HG03175 (cell line): ENCODE data around the gene STAT4.

Experiments used
- ATAC-seq: cut with Tn5 transposase; IDR thresholded peaks from one replicate; pipeline ENCODE4 v1.9.1; 2021; ENCODE audit warnings: mild to moderate bottlenecking, moderate library complexity; ENCODE audit not compliant: unreplicated experiment

Gene STAT4

DNA sequence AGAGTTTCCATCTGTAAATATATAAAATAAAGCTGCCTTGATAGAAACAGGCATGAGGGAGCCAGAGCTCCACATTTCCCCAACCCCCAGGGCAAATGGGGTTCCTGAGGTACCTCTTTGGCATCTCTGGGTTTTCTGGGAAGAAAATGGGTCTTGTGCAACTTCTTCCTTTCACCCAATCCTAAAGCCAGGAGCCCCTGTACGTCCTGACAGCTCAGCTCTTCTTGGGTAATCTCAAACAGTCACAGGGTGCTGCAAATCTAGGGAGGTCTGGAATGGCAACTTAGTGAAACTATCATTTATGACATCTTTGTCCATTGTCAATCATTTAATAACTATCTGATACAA is 100.2 kb downstream of the STAT4 start:
- ATAC-seq, result no peak

DNA sequence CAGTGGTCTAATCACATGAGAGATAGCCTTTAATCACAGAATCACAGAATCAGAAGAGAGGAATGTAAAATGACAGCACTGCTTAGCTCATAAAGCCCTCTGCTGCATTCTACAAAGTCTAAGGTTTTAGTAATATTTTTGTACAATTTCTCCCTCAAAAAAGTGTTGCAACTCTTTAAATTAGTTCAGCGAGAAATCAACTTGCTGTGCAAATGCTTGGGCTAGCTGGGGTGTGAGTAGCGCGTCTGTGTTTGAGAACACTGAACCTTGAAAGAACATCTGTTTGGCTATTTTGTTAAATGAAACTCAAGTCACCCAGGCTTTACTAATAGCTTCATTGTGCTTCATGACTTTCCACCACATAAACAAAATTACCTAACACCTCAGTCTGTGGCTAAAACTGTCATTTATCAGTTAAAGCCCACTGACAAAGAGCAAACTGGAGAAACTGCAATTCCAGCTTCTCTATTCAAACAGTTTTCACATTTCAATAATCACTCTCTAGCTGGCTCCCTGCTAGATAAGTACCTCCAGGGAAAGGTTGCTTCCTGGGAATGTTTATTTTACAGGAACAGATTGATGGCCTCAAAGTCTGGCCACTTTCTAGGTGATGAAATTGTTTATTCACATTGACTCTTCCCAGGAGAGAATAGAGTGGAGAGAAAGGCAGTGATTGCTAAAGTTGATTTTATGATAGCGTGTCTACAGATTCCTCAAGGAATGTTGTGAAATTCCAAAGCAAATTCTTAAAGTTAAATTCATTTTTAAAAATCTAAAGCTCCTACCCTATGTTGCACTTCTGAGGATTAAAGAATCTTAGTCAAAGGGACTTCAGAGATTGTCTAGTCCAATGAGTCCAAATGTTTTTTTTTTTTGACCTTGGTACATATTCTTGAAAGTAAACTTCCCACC is 100.8 kb downstream of the STAT4 start:
- peak; percentile 89 for ATAC-seq

- ATAC-seq, result no peak
Observed at GRCh38 chr2:191048073-191048472, 102.7 kb downstream of the STAT4 start.

- no peak for ATAC-seq
Observed at GRCh38 chr2:191045141-191045540, 105.7 kb downstream of the STAT4 start.

DNA sequence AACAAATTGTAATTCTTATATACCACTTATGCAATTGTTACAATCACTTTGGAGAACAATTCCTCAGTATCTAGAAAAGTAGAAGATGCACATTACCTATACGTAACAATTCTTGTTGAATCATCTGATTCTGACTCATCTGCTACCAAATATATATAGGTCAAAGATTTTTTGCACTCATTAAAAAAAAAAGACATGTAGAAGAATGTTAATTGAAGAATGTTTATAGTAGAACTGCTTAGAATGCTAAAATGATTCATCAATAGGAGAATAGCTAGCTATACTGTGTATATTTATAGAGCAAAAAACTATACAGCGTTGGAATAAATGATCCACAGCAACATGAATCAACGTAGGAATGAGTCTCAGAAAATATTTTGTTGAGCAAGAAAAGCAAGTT is 107.4 kb downstream of the STAT4 start:
- ATAC-seq, result no peak

DNA sequence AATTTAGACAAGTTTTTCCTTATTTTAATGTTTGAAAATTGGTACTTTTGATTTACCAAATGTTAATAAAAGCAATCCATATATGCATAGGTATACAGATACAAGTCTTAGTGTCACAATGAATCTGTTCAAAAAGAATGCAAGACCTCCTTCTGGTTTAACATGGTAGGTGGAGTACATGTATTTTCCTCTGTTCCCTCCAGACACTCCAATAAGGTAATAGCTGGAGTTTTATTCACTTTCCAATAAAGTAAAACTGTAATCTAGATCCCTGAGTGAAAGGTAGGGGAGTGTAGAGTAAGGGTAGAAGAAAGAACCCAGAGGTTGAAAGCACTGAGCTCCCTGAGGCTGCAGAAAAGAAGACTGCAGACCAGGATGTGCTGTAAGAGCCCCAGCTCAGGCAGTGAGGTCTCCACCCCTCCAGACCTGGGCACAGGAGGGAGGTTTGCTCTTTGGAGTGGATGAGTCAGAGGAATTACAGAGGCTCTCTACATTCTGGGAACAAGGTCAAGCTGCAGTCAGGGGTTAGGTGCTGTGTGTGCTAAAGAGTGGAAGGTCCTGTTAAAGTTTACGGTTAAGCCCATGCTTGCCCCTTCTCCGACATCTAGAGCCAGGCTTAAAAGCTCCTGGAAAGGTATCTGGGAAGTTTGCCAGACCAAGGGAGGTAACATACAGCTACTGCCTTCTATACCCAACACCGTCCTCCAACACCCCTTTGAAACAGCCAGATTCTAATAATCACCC is 109.2 kb downstream of the STAT4 start:
- ATAC-seq, result no peak

- ATAC-seq, result no peak
Observed at GRCh38 chr2:191039616-191040015, 111.2 kb downstream of the STAT4 start.

DNA sequence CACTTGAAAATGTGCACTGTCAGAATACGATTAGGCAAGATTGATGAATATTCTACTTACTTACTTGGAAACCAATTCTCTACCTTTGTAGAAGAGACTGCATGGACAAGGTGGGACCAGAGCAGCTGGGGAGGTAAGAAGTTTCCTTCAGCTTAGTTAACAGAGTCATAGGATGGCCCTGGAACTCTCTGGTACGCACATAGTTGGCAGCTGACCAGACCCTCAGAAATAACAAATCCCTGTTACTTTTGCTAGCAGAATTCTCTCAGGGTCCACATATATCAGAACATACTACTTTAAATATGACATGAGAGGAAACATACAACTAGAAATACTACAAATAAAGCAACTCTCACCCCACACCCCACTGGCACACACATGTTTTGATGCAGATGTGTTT is 112.1 kb downstream of the STAT4 start:
- ATAC-seq, result no peak

GRCh38 chr2:191038241-191038725 is 112.5 kb downstream of the STAT4 start:
- peak; percentile 66 for ATAC-seq

DNA sequence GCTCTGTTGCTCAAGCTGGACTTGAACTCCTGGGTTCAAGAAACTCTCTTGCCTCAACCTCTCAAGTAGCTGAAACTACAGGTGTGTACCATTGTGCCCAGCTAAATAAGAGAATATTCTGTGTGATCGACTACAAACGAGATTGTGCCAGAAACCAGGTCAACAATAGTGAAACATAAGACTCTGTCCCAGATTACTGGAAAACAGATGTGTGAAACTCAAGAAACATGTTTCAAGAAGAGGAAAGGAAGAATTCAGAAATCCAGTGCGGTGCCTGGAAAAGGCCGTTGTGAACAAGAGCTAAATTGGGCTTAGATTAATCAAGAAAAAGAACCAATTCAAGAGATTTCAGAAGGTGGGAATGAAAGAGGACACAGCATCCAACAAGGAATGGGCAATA is 113.4 kb downstream of the STAT4 start:
- no peak for ATAC-seq

GRCh38 chr2:191036363-191036762 is 114.4 kb downstream of the STAT4 start:
- no peak for ATAC-seq

DNA sequence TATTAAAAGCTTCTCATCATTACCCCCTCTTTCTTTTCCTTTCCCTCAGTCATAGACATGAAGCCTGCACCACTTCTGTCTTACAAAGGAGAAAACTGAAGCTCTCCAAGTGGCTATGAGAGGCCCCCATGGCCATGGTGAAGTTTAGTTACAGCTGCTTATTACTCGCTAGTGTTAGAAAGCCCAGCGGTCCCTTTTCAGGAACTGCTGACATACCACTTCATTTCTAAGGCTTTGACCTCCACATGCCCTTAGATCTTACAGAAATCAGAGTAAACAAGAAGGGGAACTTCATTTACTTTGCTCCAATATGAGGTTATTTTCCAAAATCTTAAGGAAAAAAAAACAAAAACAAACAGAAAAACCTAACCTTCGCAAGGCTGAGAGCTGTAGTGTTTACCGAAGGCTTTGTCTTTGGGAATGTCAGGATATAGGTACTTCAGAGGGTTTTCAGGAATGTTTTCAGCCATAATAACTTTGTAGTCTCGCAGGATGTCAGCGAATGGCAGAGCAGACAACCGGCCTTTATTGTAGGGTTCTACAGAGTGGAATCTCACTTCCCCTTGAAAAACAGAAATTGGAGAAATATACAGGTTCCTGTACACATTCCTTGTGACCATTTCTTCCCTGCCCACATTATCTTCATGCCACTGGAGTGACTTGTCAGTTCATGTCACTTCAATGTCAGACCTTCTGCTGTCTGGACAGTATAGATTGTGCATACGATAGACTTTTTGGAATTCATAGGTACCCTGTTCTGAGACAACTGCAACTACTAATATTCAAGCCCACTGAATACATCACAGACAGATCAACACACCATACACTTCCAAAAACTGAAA is 118.0 kb downstream of the STAT4 start:
- no peak for ATAC-seq

GRCh38 chr2:191031256-191031655 is 119.5 kb downstream of the STAT4 start:
- no peak for ATAC-seq

- ATAC-seq, result peak; percentile 92
Observed at GRCh38 chr2:191030521-191031154, 120.2 kb downstream of the STAT4 start.

GRCh38 chr2:191029280-191029950 is 121.4 kb downstream of the STAT4 start:
- ATAC-seq, result no peak

GRCh38 chr2:191026377-191026776 is 124.4 kb downstream of the STAT4 start:
- ATAC-seq, result no peak

- ATAC-seq, result no peak
Observed at GRCh38 chr2:191025135-191025534, 125.7 kb downstream of the STAT4 start.

DNA sequence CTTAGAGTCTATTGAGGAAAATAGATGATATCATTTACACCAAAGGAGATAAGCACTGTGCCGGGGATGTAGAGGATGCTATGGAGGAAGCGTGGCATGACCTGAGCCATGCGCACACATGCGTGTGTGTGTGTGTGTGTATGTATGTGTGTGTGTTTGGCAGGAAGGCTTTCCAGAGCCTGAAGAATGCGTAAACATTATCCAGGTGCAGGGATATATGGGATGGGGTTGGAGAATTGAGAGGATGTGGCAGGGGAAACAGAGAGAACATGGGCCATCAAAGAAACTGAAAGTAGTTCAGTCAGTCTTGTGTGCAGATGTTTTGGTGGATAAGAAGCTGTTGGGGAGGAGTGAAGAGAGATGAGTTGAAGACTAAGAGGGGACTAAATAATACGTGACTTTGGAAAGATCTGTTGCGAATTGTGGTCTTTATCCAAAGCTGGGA is 127.5 kb downstream of the STAT4 start:
- no peak for ATAC-seq

DNA sequence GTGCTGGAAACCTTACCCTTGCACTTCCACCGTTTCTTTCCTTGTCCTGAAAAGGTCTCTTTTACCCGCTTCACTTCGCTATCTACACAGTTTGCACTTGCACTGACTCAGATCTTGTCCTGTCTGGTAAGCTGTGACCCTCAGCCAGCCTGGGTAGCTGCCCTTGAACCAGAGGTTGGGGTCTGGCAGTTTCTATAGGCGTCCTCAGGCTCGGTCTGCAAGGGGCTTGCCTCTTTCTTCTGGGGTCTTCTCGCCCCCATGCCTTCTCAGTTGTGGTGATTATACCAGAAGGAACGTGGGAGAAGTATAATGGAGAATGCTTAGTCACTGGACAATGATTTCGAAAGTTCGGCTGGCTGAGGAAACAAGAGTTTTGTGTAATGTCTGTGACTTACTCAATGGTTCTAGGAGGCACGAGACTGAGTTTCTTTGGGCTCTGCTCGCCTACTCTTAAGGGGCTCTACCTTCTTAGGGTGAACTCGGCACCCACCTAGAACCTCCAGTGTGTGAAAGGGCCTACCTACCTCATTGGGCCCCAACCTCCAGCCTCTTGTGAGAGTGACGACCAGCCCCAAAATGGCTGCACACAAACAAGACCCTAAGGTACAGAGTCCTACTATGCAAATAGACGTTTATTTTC is 129.9 kb downstream of the STAT4 start:
- peak; percentile 17 for ATAC-seq
